Spleen (tissue), 11 donors: ENCODE measurements around the gene NAT10. TPM values are rescaled to one million over a fixed set of nuclear protein-coding genes. Genes with fewer than 3 reads are reported as not detected.

Source experiments
- DNase-seq: peaks from one replicate; pipeline ENCODE4 v3.0.0-alpha.2; 2020
- H3K27ac ChIP-seq, 8 donors: fragments of 200-600 bp; sonication (generic) in 7 of 8; 1 replicate in 4 of 8; 2 replicates in 4 of 8; pipeline versions ENCODE4 v1.5.0 to v1.8.0; 2016 to 2021; ENCODE audit warnings: inconsistent platforms in 4 of 8, mild to moderate bottlenecking in 4 of 8, moderate library complexity in 1 of 8
- H3K27me3 ChIP-seq, 7 donors: fragments of 200-600 bp; sonication (generic) in 6 of 7; replicated peaks in 1 of 7; 1 replicate in 4 of 7; 2 replicates in 3 of 7; pipeline versions ENCODE4 v1.5.0 to v1.8.0; 2016 to 2021; ENCODE audit warnings: inconsistent platforms in 3 of 7, mild to moderate bottlenecking in 1 of 7
- H3K36me3 ChIP-seq, 6 donors: fragments of 200-600 bp; sonication (generic) in 5 of 6; 1 replicate in 4 of 6; 2 replicates in 2 of 6; pipeline versions ENCODE4 v1.5.0 to v1.8.0; 2016 to 2021; ENCODE audit warnings: inconsistent platforms in 2 of 6
- H3K4me1 ChIP-seq, 6 donors: fragments of 200-600 bp; sonication (generic) in 5 of 6; 1 replicate in 3 of 6; 2 replicates in 3 of 6; pipeline versions ENCODE4 v1.5.0 to v1.8.0; 2016 to 2021; ENCODE audit warnings: inconsistent platforms in 3 of 6
- H3K4me3 ChIP-seq, 8 donors: fragments of 200-600 bp; sonication (generic) in 7 of 8; 1 replicate in 4 of 8; 2 replicates in 4 of 8; pipeline versions ENCODE4 v1.5.0 to v1.8.0; 2016 to 2021; ENCODE audit warnings: inconsistent platforms in 4 of 8, mild to moderate bottlenecking in 4 of 8, moderate library complexity in 2 of 8
- H3K9me3 ChIP-seq, 8 donors: fragments of 200-600 bp; sonication (generic) in 7 of 8; 1 replicate in 4 of 8; 2 replicates in 4 of 8; pipeline versions ENCODE4 v1.5.0 to v1.8.0; 2016 to 2021; ENCODE audit warnings: inconsistent platforms in 4 of 8
- POLR2A ChIP-seq, 3 donors: fragments of 450-650 bp; IDR thresholded peaks; one replicate each; pipeline ENCODE4 v1.5.1; 2017; ENCODE audit warnings: antibody characterized with exemption in 3 of 3, mild to moderate bottlenecking in 1 of 3
- POLR2AphosphoS5 ChIP-seq, 3 donors: sonication (generic); formaldehyde crosslinking; IDR thresholded peaks; one replicate each; pipeline ENCODE4 v1.5.1; 2017; ENCODE audit warnings: antibody characterized with exemption in 3 of 3
- WGBS, 5 donors: extraction: QIAGEN DNeasy Blood & Tissue Kit in 3 of 5; methylation state at CpG; one replicate each; pipeline versions ENCODE4 v1.1.5 to v1.1.7; 2013 to 2018; 5-methylcytosine and 5-hydroxymethylcytosine counted together
- intact Hi-C: fragments of 100-400 bp; cut with DNase I; formaldehyde crosslinking; loops from one replicate; pipeline ENCODE4 v1.15.0; 2023; ENCODE audit warnings: low total_unique reads
- polyA plus RNA-seq, 3 donors: library from polyadenylated mRNA; stranded (reverse); fragments of 200-250 nt; gene quantifications; one replicate each; pipeline ENCODE4 v1.2.1, GENCODE V29; 2013
- total RNA-seq, 7 donors: library from RNA; depleted of rRNA in 3 of 7; stranded (reverse); fragments of >200 nt in 3 of 7; fragmentation: NEBNext Ultra II Directional in 4 of 7; extraction: Animal tissue kit (Norgen Biotek cat#: 25700) in 4 of 7; gene quantifications; one replicate each; pipeline versions ENCODE4 v1.1.0 to v1.2.1, GENCODE V29; 2016 to 2021
- TF ChIP-seq, protein P1 (sequence below), 11 experiments: fragments of 200-600 bp in 7 of 11; fragments of 450-650 bp in 4 of 11; sonication (generic) in 4 of 11; IDR thresholded peaks in 8 of 11; conservative IDR thresholded peaks in 3 of 11; 1 replicate in 7 of 11; 2 replicates in 4 of 11; pipeline versions ENCODE4 v1.4.0 to v1.8.0; 2016 to 2021; ENCODE audit warnings: antibody characterized with exemption in 11 of 11, inconsistent platforms in 4 of 11, mild to moderate bottlenecking in 1 of 11
- donor health status: healthy with polysubstance abuse.
- donor health status: DM: no; HTN: no; CAD: no; lungs with moderate emphysema.
- donor health status: DM: no; HTN: no; CAD: no.
- donor health status: Bipolar disorder and iron deficiency.
- donor health status: healthy.
- donor health status: DM: no; HTN: no; CAD: no.
- donor health status: DM: yes; HTN: yes; CAD: no.

Gene NAT10
- total and polyA plus RNA-seq, 10 donors = 27.6 to 64.5 (median 38.3) TPM

DNA sequence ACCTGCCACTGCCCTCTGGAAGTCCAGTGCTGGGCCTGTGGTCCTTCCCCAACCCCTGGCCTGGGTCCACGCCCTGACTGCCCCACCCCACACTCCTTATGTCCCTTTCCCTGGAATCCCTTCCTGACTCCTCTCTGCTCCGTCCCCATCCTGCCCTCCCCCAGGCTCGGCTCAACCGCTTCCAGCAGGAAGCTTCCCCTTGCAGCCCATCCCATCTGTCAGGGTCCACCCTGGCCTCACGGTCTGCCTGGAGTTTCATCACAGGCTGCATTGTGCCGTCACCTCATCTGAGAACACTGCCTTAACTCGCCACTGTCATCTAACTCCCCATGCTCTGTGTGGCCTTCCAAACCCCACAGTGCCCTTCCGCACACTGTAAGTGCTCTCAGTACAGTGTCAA is 64.3 kb downstream of the NAT10 start:
- TF ChIP-seq POLR2A (IDR thresholded peaks at IDR 0.05) (no peak), POLR2AphosphoS5 (IDR thresholded peaks at IDR 0.05) (no peak)
- TF ChIP-seq, protein P1, sequence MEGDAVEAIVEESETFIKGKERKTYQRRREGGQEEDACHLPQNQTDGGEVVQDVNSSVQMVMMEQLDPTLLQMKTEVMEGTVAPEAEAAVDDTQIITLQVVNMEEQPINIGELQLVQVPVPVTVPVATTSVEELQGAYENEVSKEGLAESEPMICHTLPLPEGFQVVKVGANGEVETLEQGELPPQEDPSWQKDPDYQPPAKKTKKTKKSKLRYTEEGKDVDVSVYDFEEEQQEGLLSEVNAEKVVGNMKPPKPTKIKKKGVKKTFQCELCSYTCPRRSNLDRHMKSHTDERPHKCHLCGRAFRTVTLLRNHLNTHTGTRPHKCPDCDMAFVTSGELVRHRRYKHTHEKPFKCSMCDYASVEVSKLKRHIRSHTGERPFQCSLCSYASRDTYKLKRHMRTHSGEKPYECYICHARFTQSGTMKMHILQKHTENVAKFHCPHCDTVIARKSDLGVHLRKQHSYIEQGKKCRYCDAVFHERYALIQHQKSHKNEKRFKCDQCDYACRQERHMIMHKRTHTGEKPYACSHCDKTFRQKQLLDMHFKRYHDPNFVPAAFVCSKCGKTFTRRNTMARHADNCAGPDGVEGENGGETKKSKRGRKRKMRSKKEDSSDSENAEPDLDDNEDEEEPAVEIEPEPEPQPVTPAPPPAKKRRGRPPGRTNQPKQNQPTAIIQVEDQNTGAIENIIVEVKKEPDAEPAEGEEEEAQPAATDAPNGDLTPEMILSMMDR (IDR thresholded peaks at IDR 0.05 in 8 of 11, conservative IDR thresholded peaks at IDR 0.05 in 3 of 11) = no peak
- Histone ChIP-seq H3K36me3 (no peaks in the 10 kb centered on the region), H3K27me3 (peaks cover 0 to 22% (median 0%) of the 10 kb centered on the region in 7 donors), H3K9me3 (no peaks in the 10 kb centered on the region), H3K4me3 (no peak overlapping the region), H3K4me1 (peaks cover 0 to 13% (median 6%) of the 10 kb centered on the region in 6 donors), H3K27ac (no peak overlapping the region)
- intact Hi-C loops = no loop called here
- DNase-seq = no peak
- WGBS, 5 donors = 58 to 67% (median 62%) methylated on average over 8 of the region's 8 CpGs

DNA sequence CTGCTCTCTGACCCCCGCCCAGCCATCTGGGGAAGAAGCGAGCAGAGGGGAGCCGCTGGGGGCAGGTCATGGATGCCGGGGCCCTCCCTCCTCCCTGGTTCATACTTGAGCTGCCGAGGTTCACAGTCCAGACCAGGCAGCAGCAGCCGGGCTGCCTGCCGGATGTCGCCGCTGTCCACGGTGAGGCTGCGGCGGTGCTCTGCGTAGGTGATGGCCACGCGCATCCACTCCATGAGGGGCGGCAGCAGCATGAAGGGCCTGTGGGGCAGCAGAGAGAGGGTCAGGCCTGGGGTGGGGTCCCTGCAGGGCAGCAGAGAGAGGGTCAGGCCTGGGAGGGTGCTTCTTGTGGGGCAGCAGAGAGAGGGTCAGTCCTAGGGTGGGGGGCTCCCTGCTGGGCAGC is 67.6 kb downstream of the NAT10 start:
- Histone ChIP-seq H3K4me3 (no peak overlapping the region), H3K27ac (no peak overlapping the region), H3K36me3 (no peaks in the 10 kb centered on the region), H3K27me3 (peaks cover 0 to 16% (median 0%) of the 10 kb centered on the region in 7 donors), H3K9me3 (no peaks in the 10 kb centered on the region), H3K4me1 (peaks cover 0 to 21% (median 12%) of the 10 kb centered on the region in 6 donors)
- intact Hi-C loops = no loop called here
- WGBS, 5 donors = 95 to 98% (median 96%) methylated on average over 5 to 16 of the region's 16 CpGs
- TF ChIP-seq POLR2A (IDR thresholded peaks at IDR 0.05) (no peak), POLR2AphosphoS5 (IDR thresholded peaks at IDR 0.05) (no peak)
- TF ChIP-seq, protein P1 (IDR thresholded peaks at IDR 0.05 in 8 of 11, conservative IDR thresholded peaks at IDR 0.05 in 3 of 11) = no peak
- no peak for DNase-seq

DNA sequence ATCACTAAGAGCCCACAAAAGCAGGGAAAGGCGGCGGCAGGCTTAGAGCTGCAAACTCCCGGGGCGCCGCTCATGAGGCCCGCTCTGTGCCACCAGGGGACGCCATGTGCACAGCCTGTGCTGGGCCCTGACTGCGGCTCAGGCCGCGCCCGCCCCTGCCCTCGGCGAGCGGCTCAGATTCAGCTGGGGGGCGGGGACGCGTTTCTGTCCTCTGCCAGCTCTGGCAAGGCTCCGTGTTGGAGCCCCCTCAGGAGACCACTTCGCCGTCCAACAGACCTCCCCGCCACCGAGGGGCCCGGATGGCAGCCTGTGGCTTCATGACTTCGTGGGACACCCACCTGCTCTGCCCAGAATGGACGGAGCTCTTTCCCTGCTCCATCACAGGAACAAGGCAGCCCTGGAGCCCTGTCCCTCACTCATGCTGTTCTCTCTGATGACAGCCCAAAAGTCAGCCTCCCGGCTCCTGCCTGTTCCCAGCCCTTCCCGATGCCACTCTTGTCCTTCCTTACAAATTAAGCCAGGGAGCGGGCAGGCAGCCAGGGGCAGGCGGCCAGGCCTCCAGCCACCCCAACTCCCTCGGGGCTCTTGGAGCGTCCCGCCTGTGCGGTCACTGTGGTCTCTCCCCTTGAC is 69.1 kb downstream of the NAT10 start:
- intact Hi-C loops = loop anchor here (2.0 to 5.0 kb wide), 2 partner anchors 184 to 313 kb away; partner anchors contain the start of gene ABTB2
- H3K27me3 ChIP-seq = peaks cover 0 to 16% (median 0%) of the 10 kb centered on the region in 7 donors
- peak; percentile 95 for DNase-seq
- peak overlapping the region in 5 of 8 donors; percentile 10 to 55 (median 25) for H3K4me3 ChIP-seq
- H3K36me3 ChIP-seq = no peaks in the 10 kb centered on the region
- TF ChIP-seq, protein P1 (IDR thresholded peaks at IDR 0.05 in 8 of 11, conservative IDR thresholded peaks at IDR 0.05 in 3 of 11) = peak; percentile 67 to 89 (median 84)
- TF ChIP-seq POLR2A (IDR thresholded peaks at IDR 0.05) (no peak), POLR2AphosphoS5 (IDR thresholded peaks at IDR 0.05) (peak; percentile 28 to 67 (median 44))
- peaks cover 0 to 21% (median 12%) of the 10 kb centered on the region in 6 donors for H3K4me1 ChIP-seq
- 16 to 34% (median 20%) methylated on average over 17 to 33 of the region's 33 CpGs for WGBS, 5 donors
- H3K27ac ChIP-seq = no peak overlapping the region
- H3K9me3 ChIP-seq = no peaks in the 10 kb centered on the region

DNA sequence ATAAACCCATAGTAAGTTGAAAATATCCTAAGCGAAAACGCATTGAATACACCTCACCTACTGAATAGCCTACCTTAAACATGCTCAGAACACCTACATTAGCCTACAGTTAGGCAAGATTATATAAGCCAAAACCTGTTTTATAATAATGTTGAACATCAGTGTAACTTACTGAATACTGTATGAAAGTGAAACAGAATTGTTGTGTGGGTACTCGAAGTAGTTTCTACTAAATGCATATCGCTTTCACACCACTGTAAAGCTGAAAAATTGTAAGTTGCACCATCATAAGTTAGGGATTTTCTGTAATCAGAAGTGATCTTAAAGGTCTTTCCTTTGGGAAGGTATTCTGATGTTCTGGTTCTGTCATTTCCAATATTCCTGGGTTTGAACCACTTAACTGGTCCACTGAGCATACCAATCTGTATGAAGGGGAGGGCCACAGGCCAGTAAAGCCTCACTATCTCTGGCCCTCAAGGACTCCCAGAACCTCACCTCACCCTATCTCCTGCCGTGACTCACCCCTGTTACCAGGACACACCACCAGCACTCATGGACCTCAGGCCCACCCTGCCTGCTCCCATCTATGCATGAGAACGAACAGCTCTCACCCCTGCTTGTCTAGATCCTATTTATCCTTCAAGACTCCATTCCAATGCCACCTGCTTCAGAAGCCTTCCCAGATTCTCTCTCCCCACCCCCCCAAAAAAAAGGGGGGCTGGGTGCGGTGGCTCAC is 70.0 kb downstream of the NAT10 start:
- TF ChIP-seq POLR2A (IDR thresholded peaks at IDR 0.05) (no peak), POLR2AphosphoS5 (IDR thresholded peaks at IDR 0.05) (no peak)
- TF ChIP-seq, protein P1 (IDR thresholded peaks at IDR 0.05 in 8 of 11, conservative IDR thresholded peaks at IDR 0.05 in 3 of 11) = no peak
- Histone ChIP-seq H3K27ac (no peak overlapping the region), H3K27me3 (peaks cover 0 to 16% (median 0%) of the 10 kb centered on the region in 7 donors), H3K36me3 (no peaks in the 10 kb centered on the region), H3K9me3 (no peaks in the 10 kb centered on the region), H3K4me1 (peaks cover 0 to 21% (median 12%) of the 10 kb centered on the region in 6 donors), H3K4me3 (no peak overlapping the region)
- intact Hi-C loops = loop anchor here (2.0 to 5.0 kb wide), 2 partner anchors 183 to 312 kb away; partner anchors contain the start of gene ABTB2
- DNase-seq = no peak
- 82 to 91% (median 87%) methylated on average over 7 of the region's 7 CpGs for WGBS, 5 donors
